ENCODE measurements around the gene CAMTA1.

GRCh38 chr1:7303554-7304317, 518.5 kb downstream of the CAMTA1 start:
- TF ChIP-seq TCF7L2 (IDR thresholded peaks at IDR 0.05; ENCODE audit: borderline replicate concordance, extremely low read depth, insufficient read depth, insufficient read length): no peak
- no peak for TF ChIP-seq SRF (IDR thresholded peaks at IDR 0.05; ENCODE audit: low read depth)

All from HCT116 (cell line).